Tibial nerve (tissue), 4 donors: ENCODE measurements around the gene STEAP1B.
"Not testable (repeated sequence)": the region's sequence is repeated elsewhere in the genome, so short reads cannot be mapped to it uniquely, and the experiment has no call there.

ENCODE experiments used
- EP300 ChIP-seq, 2 donors: sonication (generic); formaldehyde crosslinking; IDR thresholded peaks; one replicate each; pipeline ENCODE4 v1.6.1; 2017; ENCODE audit warnings: antibody characterized with exemption in 2 of 2, mild to moderate bottlenecking in 1 of 2
- POLR2A ChIP-seq, 2 donors: fragments of 450-650 bp; IDR thresholded peaks; one replicate each; pipeline ENCODE4 v1.6.1; 2017; ENCODE audit warnings: antibody characterized with exemption in 2 of 2, mild to moderate bottlenecking in 2 of 2, moderate library complexity in 2 of 2
- TF ChIP-seq, protein P1 (sequence below), 5 experiments: fragments of 200-600 bp in 3 of 5; fragments of 450-650 bp in 2 of 5; sonication (generic) in 3 of 5; IDR thresholded peaks; one replicate each; pipeline ENCODE4 v1.5.1; 2016 to 2019; ENCODE audit warnings: antibody characterized with exemption in 5 of 5, mild to moderate bottlenecking in 3 of 5, moderate library complexity in 2 of 5

DNA sequence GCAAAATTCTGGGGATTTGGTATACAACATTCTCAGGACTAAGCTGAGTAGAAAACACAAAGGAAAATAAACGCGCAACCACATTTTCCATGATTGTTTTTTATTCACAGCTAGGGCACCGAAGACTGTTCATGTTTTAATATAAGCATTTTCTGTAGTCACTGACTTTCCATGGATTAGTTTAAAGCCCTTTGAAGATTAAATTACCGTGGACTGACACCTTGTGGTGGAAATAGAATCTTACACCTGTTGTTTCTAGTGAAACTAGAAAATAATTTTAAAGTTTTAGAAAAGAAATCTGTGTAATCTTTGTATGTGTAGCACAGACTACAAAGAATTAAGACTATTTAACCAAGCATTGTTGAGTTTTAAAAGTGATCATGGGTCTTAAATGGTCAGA lies 1.3 kb upstream of the STEAP1B start:
- TF ChIP-seq, protein P1, sequence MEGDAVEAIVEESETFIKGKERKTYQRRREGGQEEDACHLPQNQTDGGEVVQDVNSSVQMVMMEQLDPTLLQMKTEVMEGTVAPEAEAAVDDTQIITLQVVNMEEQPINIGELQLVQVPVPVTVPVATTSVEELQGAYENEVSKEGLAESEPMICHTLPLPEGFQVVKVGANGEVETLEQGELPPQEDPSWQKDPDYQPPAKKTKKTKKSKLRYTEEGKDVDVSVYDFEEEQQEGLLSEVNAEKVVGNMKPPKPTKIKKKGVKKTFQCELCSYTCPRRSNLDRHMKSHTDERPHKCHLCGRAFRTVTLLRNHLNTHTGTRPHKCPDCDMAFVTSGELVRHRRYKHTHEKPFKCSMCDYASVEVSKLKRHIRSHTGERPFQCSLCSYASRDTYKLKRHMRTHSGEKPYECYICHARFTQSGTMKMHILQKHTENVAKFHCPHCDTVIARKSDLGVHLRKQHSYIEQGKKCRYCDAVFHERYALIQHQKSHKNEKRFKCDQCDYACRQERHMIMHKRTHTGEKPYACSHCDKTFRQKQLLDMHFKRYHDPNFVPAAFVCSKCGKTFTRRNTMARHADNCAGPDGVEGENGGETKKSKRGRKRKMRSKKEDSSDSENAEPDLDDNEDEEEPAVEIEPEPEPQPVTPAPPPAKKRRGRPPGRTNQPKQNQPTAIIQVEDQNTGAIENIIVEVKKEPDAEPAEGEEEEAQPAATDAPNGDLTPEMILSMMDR (IDR thresholded peaks at IDR 0.05), result peak; percentile 14 to 39 (median 24)
- TF ChIP-seq EP300, POLR2A (IDR thresholded peaks at IDR 0.05): not testable (repeated sequence)
